H1 (cell line): ENCODE data around the gene HDHD5. TPM values are rescaled to one million over a fixed set of nuclear protein-coding genes. Genes with fewer than 3 reads are reported as not detected.

Experiments used
- CTCF ChIA-PET: fragments of 300-600 bp; sonication (Branson Sonifier 250); formaldehyde crosslinking; loops from one replicate; lab custom pipeline; 2021; ENCODE audit not compliant: partially characterized antibody; lab: Charles Lee
- POLR2A ChIA-PET: fragments of 300-600 bp; sonication (Branson Sonifier 250); formaldehyde crosslinking; loops from one replicate; lab custom pipeline; 2021; ENCODE audit warnings: inconsistent platforms; ENCODE audit not compliant: partially characterized antibody; lab: Charles Lee
- DNase-seq, 2 experiments: peaks; one replicate each; pipeline versions ENCODE4 v3.0.0 to v3.0.0-alpha.2; 2010 to 2022; ENCODE audit warnings: low spot score in 2 of 2, low read depth in 1 of 2, mixed read lengths in 1 of 2
- FAIRE-seq: peaks from 2 replicates; lab custom pipeline; 2011; peaks lifted over from hg19 to GRCh38; lab: Jason Lieb, UNC
- H2AFZ ChIP-seq: 2 replicates; pipeline ENCODE4 v1.8.1; 2012; ENCODE audit warnings: low read length, inconsistent platforms
- H2AK5ac ChIP-seq: 2 replicates; pipeline ENCODE4 v1.6.1; 2013; ENCODE audit warnings: low read depth, low read length
- H2BK120ac ChIP-seq: replicated peaks from 2 replicates; pipeline ENCODE3; 2013; ENCODE audit warnings: low read depth, low read length, inconsistent platforms
- H2BK12ac ChIP-seq: 2 replicates; pipeline ENCODE4 v1.6.1; 2013; ENCODE audit warnings: low read depth, low read length
- H2BK15ac ChIP-seq: 2 replicates; pipeline ENCODE4 v1.6.1; 2013; ENCODE audit warnings: low read length
- H2BK20ac ChIP-seq: 2 replicates; pipeline ENCODE4 v1.6.1; 2013; ENCODE audit warnings: low read length
- H2BK5ac ChIP-seq: 2 replicates; pipeline ENCODE4 v1.6.1; 2013; ENCODE audit warnings: low read depth, low read length
- H3K14ac ChIP-seq: 2 replicates; pipeline ENCODE4 v1.6.1; 2013; ENCODE audit warnings: inconsistent platforms; ENCODE audit not compliant: insufficient read length
- H3K18ac ChIP-seq: 2 replicates; pipeline ENCODE4 v1.6.1; 2013; ENCODE audit warnings: low read length; ENCODE audit errors: extremely low read depth
- H3K23ac ChIP-seq: 2 replicates; pipeline ENCODE4 v1.6.1; 2013; ENCODE audit warnings: inconsistent platforms; ENCODE audit not compliant: insufficient read length
- H3K23me2 ChIP-seq: 2 replicates; pipeline ENCODE4 v1.6.1; 2013; ENCODE audit warnings: low read depth, low read length
- H3K27ac ChIP-seq: 2 replicates; pipeline ENCODE4 v1.6.1; 2011; ENCODE audit warnings: low read depth, low read length, inconsistent platforms
- H3K27me3 ChIP-seq, 4 experiments: replicated peaks in 1 of 4; 1 replicate in 1 of 4; 2 replicates in 3 of 4; pipeline versions ENCODE4 v1.6.1 to v1.8.1; 2011 to 2013; ENCODE audit warnings: low read length in 3 of 4, mild to moderate bottlenecking in 3 of 4, inconsistent platforms in 2 of 4, mixed read lengths in 2 of 4, moderate library complexity in 1 of 4; ENCODE audit not compliant: control insufficient read depth in 3 of 4, insufficient read depth in 3 of 4; ENCODE audit errors: extremely low read depth in 1 of 4
- H3K36me3 ChIP-seq, 4 experiments: 2 replicates each; pipeline versions ENCODE4 v1.6.1 to v1.8.1; 2011 to 2013; ENCODE audit warnings: mild to moderate bottlenecking in 4 of 4, low read length in 3 of 4, moderate library complexity in 2 of 4, control low read depth in 1 of 4, inconsistent platforms in 1 of 4; ENCODE audit not compliant: insufficient read depth in 4 of 4, control insufficient read depth in 2 of 4
- H3K4ac ChIP-seq: replicated peaks from 2 replicates; pipeline ENCODE3; 2013; ENCODE audit warnings: low read length, low read depth, mixed read lengths, inconsistent platforms; ENCODE audit not compliant: insufficient read length
- H3K4me1 ChIP-seq, 4 experiments: replicated peaks in 1 of 4; 1 replicate in 1 of 4; 2 replicates in 3 of 4; pipeline versions ENCODE4 v1.6.1 to v1.8.1; 2011 to 2013; ENCODE audit warnings: low read length in 3 of 4, inconsistent platforms in 2 of 4, mixed read lengths in 1 of 4; ENCODE audit not compliant: insufficient read depth in 4 of 4, control insufficient read depth in 3 of 4
- H3K4me2 ChIP-seq, 2 experiments: 2 replicates each; pipeline versions ENCODE4 v1.6.1 to v1.8.1; 2011 to 2013; ENCODE audit warnings: low read depth in 2 of 2, low read length in 2 of 2, control low read depth in 1 of 2, inconsistent platforms in 1 of 2, mild to moderate bottlenecking in 1 of 2; ENCODE audit not compliant: insufficient read depth in 1 of 2
- H3K4me3 ChIP-seq, 4 experiments: fragments of 200-600, 300-600 bp in 1 of 4; sonication (generic), shearing (Covaris generic), sonication (Bioruptor Twin) in 1 of 4; 2 replicates each; pipeline versions ENCODE4 v1.5.1 to v1.8.1; 2011 to 2016; ENCODE audit warnings: low read length in 4 of 4, low read depth in 3 of 4, control low read depth in 2 of 4, inconsistent platforms in 2 of 4, mild to moderate bottlenecking in 2 of 4, mixed read lengths in 1 of 4, moderate library complexity in 1 of 4; ENCODE audit not compliant: insufficient read depth in 2 of 4; ENCODE audit errors: extremely low read depth in 1 of 4
- H3K56ac ChIP-seq: replicated peaks from 2 replicates; pipeline ENCODE3; 2013; ENCODE audit warnings: low read depth, mild to moderate bottlenecking, mixed read lengths, low read length, inconsistent platforms; ENCODE audit not compliant: insufficient read length
- H3K79me1 ChIP-seq: 2 replicates; pipeline ENCODE4 v1.6.1; 2013; ENCODE audit warnings: low read depth, low read length, control low read depth
- H3K79me2 ChIP-seq, 2 experiments: 2 replicates each; pipeline versions ENCODE4 v1.6.1 to v1.8.1; 2012 to 2013; ENCODE audit warnings: low read length in 2 of 2, mild to moderate bottlenecking in 2 of 2, inconsistent platforms in 1 of 2; ENCODE audit not compliant: insufficient read depth in 2 of 2, control insufficient read depth in 1 of 2
- H3K9ac ChIP-seq, 4 experiments: replicated peaks in 1 of 4; 1 replicate in 1 of 4; 2 replicates in 3 of 4; pipeline versions ENCODE4 v1.6.1 to v1.8.1; 2011 to 2013; ENCODE audit warnings: low read depth in 3 of 4, low read length in 3 of 4, control low read depth in 2 of 4, mild to moderate bottlenecking in 2 of 4, moderate library complexity in 2 of 4, inconsistent platforms in 1 of 4; ENCODE audit errors: extremely low read depth in 1 of 4
- H3K9me3 ChIP-seq, 2 experiments: 2 replicates each; pipeline versions ENCODE4 v1.6.1 to v1.8.1; 2012 to 2013; ENCODE audit warnings: mild to moderate bottlenecking in 2 of 2, moderate library complexity in 2 of 2, control low read depth in 1 of 2, inconsistent platforms in 1 of 2, low read depth in 1 of 2, low read length in 1 of 2, mixed read lengths in 1 of 2; ENCODE audit not compliant: insufficient read depth in 2 of 2
- H4K20me1 ChIP-seq, 2 experiments: replicated peaks in 1 of 2; 2 replicates each; pipeline versions ENCODE3 to v1.8.1; 2011 to 2013; ENCODE audit warnings: inconsistent platforms in 2 of 2, low read length in 2 of 2, mild to moderate bottlenecking in 1 of 2; ENCODE audit not compliant: insufficient read depth in 2 of 2, control insufficient read depth in 1 of 2
- H4K5ac ChIP-seq: 2 replicates; pipeline ENCODE4 v1.6.1; 2013; ENCODE audit warnings: low read length, low read depth, mixed read lengths, inconsistent platforms; ENCODE audit not compliant: insufficient read length
- H4K8ac ChIP-seq: 2 replicates; pipeline ENCODE4 v1.8.0; 2013; ENCODE audit warnings: mild to moderate bottlenecking, moderate library complexity, low read length, inconsistent platforms; ENCODE audit not compliant: insufficient read depth; ENCODE audit errors: extremely low read depth
- H4K91ac ChIP-seq: replicated peaks from 2 replicates; pipeline ENCODE3; 2013; ENCODE audit warnings: low read length, mixed read lengths, inconsistent platforms; ENCODE audit not compliant: insufficient read length
- EGR1 ChIP-seq: IDR thresholded peaks from 2 replicates; pipeline ENCODE4 v1.6.1; 2011; ENCODE audit warnings: low read depth, low read length, borderline replicate concordance
- WGBS, 2 experiments: shearing (Covaris generic) in 1 of 2; methylation state at CpG; one replicate each; pipeline versions ENCODE4 v1.1.6 to v1.1.7; 2013 to 2015; ENCODE audit warnings: low lambda C conversion rate in 2 of 2, mixed read lengths in 2 of 2, inconsistent platforms in 1 of 2, low coverage in 1 of 2, missing lambda C conversion rate in 1 of 2; ENCODE audit not compliant: insufficient replicate concordance in 2 of 2, insufficient coverage in 1 of 2, insufficient read length in 1 of 2; ENCODE audit errors: extremely low coverage in 1 of 2, missing lambda C conversion rate in 1 of 2; 5-methylcytosine and 5-hydroxymethylcytosine counted together
- polyA plus RNA-seq, 7 experiments: library from polyadenylated mRNA; depleted of rRNA in 3 of 7; stranded (reverse) in 5 of 7; unstranded in 2 of 7; fragments of >200 nt in 5 of 7; fragments of 200-250 nt in 2 of 7; gene quantifications; 1 replicate in 5 of 7; 2 replicates in 1 of 7; 4 replicates in 1 of 7; pipeline versions ENCODE4 v1.2.1 to v1.2.3, GENCODE V29; 2011 to 2013; ENCODE audit warnings: missing spikeins in 2 of 7, mixed read lengths in 2 of 7
- total RNA-seq: library from RNA; stranded (reverse); fragmentation: NEBNext Ultra II Directional; extraction: Animal tissue kit (Norgen Biotek cat#: 25700); gene quantifications from 2 replicates; pipeline ENCODE4 v1.2.1, GENCODE V29; 2021

HDHD5 gene
- total and polyA plus RNA-seq, 2 of the 8 experiments (the other 6 are each of a cell fraction or from before 2014, with no cell fraction given), result 68.3 to 123 TPM

DNA sequence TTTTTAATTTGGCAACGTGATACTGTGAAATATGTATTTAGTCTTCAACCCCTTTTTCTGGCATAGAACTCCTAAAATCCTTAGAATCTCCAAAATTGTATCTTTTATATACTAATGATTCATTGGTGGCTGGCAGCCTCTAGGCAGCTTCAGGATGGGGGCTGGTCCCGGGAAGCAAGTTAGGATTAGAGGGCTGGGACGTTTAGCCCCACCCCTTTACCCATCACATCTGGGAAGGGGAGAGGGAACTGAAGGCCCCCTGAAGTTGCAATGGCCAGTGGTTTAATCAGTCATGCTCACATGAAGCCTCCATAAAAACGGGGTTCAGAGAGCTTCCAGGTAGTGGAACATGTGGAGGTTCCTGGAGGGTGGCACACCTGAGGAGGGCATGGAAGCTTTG, 67.2 kb downstream of the HDHD5 start:
- Histone ChIP-seq H2AK5ac (no peak overlapping the region), H2BK15ac (no peak overlapping the region), H3K14ac (no peak overlapping the region), H3K27me3 (peaks cover 0 to 7% (median 2%) of the 10 kb centered on the region in 4 experiments; a peak in 2 of 7 replicates), H3K9ac (no peak overlapping the region)
- DNase-seq (no peak), FAIRE-seq (peak; percentile 13)
- CTCF ChIA-PET, result interaction anchor here (0.6 to 1.0 kb wide), 4 partner anchors 8 to 754 kb away, joined by 3 to 4 read pairs (median 3); no protein-coding TSS in a partner anchor
- 67% methylated on average over 4 of the region's 4 CpGs; no CpG with 5 or more reads in 1 of the 2 experiments for WGBS, 2 experiments
- no peak for TF ChIP-seq EGR1
- TF ChIP-seq, all 59 proteins: peak for 0
- Histone ChIP-seq H4K91ac (no peak overlapping the region), H3K9me3 (no peaks in the 10 kb centered on the region; a peak in 1 of 4 replicates), H2BK20ac (no peak overlapping the region), H2BK120ac (no peak overlapping the region), H2AFZ (no peak overlapping the region), H4K20me1 (peaks cover 0 to 6% of the 10 kb centered on the region in 2 experiments), H4K5ac (no peak overlapping the region), H3K4ac (no peak overlapping the region), H3K4me2 (no peak overlapping the region), H3K4me1 (0 out of 7 replicates have a peak, but pooled peaks cover 0 to 2% (median 0%) of the 10 kb centered on the region in 4 experiments), H3K36me3 (no peaks in the 10 kb centered on the region), H3K23me2 (no peaks in the 10 kb centered on the region), H3K56ac (no peak overlapping the region), H3K79me2 (no peaks in the 10 kb centered on the region; a peak in 1 of 4 replicates), H3K79me1 (peaks cover 6% of the 10 kb centered on the region; the same call in 1 of the 2 replicates), H2BK5ac (no peak overlapping the region), H3K18ac (no peak overlapping the region), H2BK12ac (no peak overlapping the region), H3K23ac (no peak overlapping the region), H3K27ac (no peak overlapping the region), H3K4me3 (no peak overlapping the region), H4K8ac (no peak overlapping the region)
- POLR2A ChIA-PET, result interaction anchor here (1.2 kb wide), 1 partner anchor 16 kb away, joined by 3 read pairs; no protein-coding TSS in a partner anchor
